Kidney tubule cell (primary cell): Measurements from ENCODE around the gene PDPK1.

ENCODE experiments used
- DNase-seq: peaks from one replicate; pipeline ENCODE4 v3.0.0-alpha.2; 2018; ENCODE audit warnings: low spot score

The PDPK1 gene

GRCh38 chr16:2537451-2538379 is at the start of gene PDPK1:
Gene PDPK1 (plus strand): TSS chr16:2538021. CDS start chr16:2538113, 92 bp downstream.
- peak; percentile 97 for DNase-seq

GRCh38 chr16:2489581-2489980 is 48.2 kb upstream of the PDPK1 start:
- no peak for DNase-seq

GRCh38 chr16:2490190-2491105 is 47.4 kb upstream of the PDPK1 start:
- peak; percentile 28 for DNase-seq

- DNase-seq = no peak
These were observed 45.5 kb upstream of the PDPK1 start for GRCh38 chr16:2492292-2492691.

- DNase-seq = no peak
These were observed 44.2 kb upstream of the PDPK1 start for GRCh38 chr16:2493605-2494004.

GRCh38 chr16:2494616-2495015 is 43.2 kb upstream of the PDPK1 start:
- no peak for DNase-seq

GRCh38 chr16:2495041-2495440 is 42.8 kb upstream of the PDPK1 start:
- no peak for DNase-seq

GRCh38 chr16:2496223-2497115 is 41.4 kb upstream of the PDPK1 start:
- DNase-seq = no peak

- no peak for DNase-seq
These were observed 40.6 kb upstream of the PDPK1 start for GRCh38 chr16:2497116-2497630.

- no peak for DNase-seq
These were observed 39.9 kb upstream of the PDPK1 start for GRCh38 chr16:2497695-2498484.

GRCh38 chr16:2498531-2499253 is 39.1 kb upstream of the PDPK1 start:
- DNase-seq = peak; percentile 33

- DNase-seq = no peak
These were observed 38.4 kb upstream of the PDPK1 start for GRCh38 chr16:2499454-2499853.

GRCh38 chr16:2499890-2500429 is 37.9 kb upstream of the PDPK1 start:
- DNase-seq = no peak

- DNase-seq = no peak
These were observed 37.3 kb upstream of the PDPK1 start for GRCh38 chr16:2500430-2500917.

GRCh38 chr16:2500918-2501750 is 36.7 kb upstream of the PDPK1 start:
- DNase-seq = peak; percentile 80

- no peak for DNase-seq
These were observed 35.6 kb upstream of the PDPK1 start for GRCh38 chr16:2501946-2502895.

- DNase-seq = no peak
These were observed 32.1 kb upstream of the PDPK1 start for GRCh38 chr16:2505695-2506094.
